SK-N-MC (cell line): Measurements from ENCODE around the gene ELAVL3.

ENCODE experiments used
- EZH2 ChIP-seq: fragments of 200-600 bp; sonication (generic); IDR thresholded peaks from one replicate; pipeline ENCODE4 v1.6.1; 2017; ENCODE audit warnings: antibody characterized with exemption
- POLR2AphosphoS5 ChIP-seq: IDR thresholded peaks from 2 replicates; pipeline ENCODE4 v1.6.1; 2012; ENCODE audit warnings: mild to moderate bottlenecking, low read depth, low read length, borderline replicate concordance

GRCh38 chr19:11479090-11479897 lies 1.6 kb downstream of the ELAVL3 start:
- no peak for TF ChIP-seq POLR2AphosphoS5
- no peak for TF ChIP-seq EZH2
